ENCODE results near the gene NXPH1. TPM values are rescaled to one million over a fixed set of nuclear protein-coding genes. Genes with fewer than 3 reads are reported as not detected.

The NXPH1 gene
- total and polyA plus RNA-seq, 2 experiments from 2014 or later, result 0.45 to 3.0 TPM

DNA sequence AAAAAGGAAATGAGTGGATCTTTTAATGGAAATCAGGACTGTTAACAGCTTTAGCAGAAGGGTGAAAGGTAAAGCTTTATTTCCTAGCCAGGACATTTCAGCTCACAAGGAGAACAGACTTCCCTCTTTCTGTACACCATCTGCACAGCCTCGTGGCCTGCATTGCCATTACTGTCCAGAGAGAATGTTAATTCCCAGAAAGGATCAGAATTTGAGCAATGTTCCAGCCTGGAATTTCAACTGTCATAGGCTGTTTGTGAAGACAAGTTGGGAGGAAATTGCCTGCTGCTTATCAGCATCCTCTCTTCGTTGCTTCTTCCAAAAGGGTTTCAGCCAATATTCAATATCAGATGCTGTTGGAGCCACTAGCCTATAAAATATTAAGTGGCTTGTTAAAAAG, 22.0 kb downstream of the NXPH1 start:
- H3K27me3 Mint-ChIP-seq (ENCODE audit: insufficient read depth, low read depth, poor library complexity), result no peaks in the 10 kb centered on the region
- H3K27ac ChIP-seq (ENCODE audit: low read depth), result no peak overlapping the region
- H3K27me3 ChIP-seq (ENCODE audit: insufficient read depth), result no peaks in the 10 kb centered on the region
- no peaks in the 10 kb centered on the region for H3K9me2 ChIP-seq (ENCODE audit: insufficient read depth)
- no peaks in the 10 kb centered on the region for H3K79me2 ChIP-seq (replicated peaks; ENCODE audit: insufficient read depth)
- no peak overlapping the region for H3K4me3 Mint-ChIP-seq
- DNase-seq (ENCODE audit: low spot score), result no peak
- H3K36me3 ChIP-seq (ENCODE audit: insufficient read depth), result no peaks in the 10 kb centered on the region
- H3K36me3 Mint-ChIP-seq (ENCODE audit: low read depth), result no peaks in the 10 kb centered on the region; the same call in 2 of the 3 replicates
- H3K27ac Mint-ChIP-seq, result no peak overlapping the region
- ATAC-seq, result no peak
- H2AFZ ChIP-seq, result no peak overlapping the region
- no peak overlapping the region for H3K4me3 ChIP-seq
- no peaks in the 10 kb centered on the region for H3F3A ChIP-seq (replicated peaks; ENCODE audit: low read depth)
- no peaks in the 10 kb centered on the region; the same call in 1 of the 2 replicates for H3K4me1 ChIP-seq (ENCODE audit: insufficient read depth)
- H4K20me1 ChIP-seq (replicated peaks; ENCODE audit: insufficient read depth), result no peaks in the 10 kb centered on the region
- no peak overlapping the region for H3K4me2 ChIP-seq
- H3K4me1 Mint-ChIP-seq, result no peaks in the 10 kb centered on the region
- H3K9me3 Mint-ChIP-seq, result peaks cover 3% of the 10 kb centered on the region; the same call in 1 of the 3 replicates
- TF ChIP-seq JUNB (IDR thresholded peaks at IDR 0.05; ENCODE audit: unreplicated experiment) (no peak), EZH2 (IDR thresholded peaks at IDR 0.05; ENCODE audit: low read depth, unreplicated experiment) (no peak), EZH2phosphoT487 (IDR thresholded peaks at IDR 0.05; ENCODE audit: unreplicated experiment) (no peak), CREB1 (CRISPR knock-in tag; IDR thresholded peaks at IDR 0.05; ENCODE audit: low read depth) (no peak), NANOG (IDR thresholded peaks at IDR 0.05; ENCODE audit: borderline replicate concordance) (no peak), ZNF114 (CRISPR knock-in tag; IDR thresholded peaks at IDR 0.05) (no peak), POLR2AphosphoS5 (IDR thresholded peaks at IDR 0.05; ENCODE audit: low read depth) (no peak), ZNF331 (CRISPR knock-in tag; IDR thresholded peaks at IDR 0.05; ENCODE audit: low read depth) (no peak), STAT1 (IDR thresholded peaks at IDR 0.05; ENCODE audit: unreplicated experiment) (no peak)
- TF ChIP-seq, protein P1, sequence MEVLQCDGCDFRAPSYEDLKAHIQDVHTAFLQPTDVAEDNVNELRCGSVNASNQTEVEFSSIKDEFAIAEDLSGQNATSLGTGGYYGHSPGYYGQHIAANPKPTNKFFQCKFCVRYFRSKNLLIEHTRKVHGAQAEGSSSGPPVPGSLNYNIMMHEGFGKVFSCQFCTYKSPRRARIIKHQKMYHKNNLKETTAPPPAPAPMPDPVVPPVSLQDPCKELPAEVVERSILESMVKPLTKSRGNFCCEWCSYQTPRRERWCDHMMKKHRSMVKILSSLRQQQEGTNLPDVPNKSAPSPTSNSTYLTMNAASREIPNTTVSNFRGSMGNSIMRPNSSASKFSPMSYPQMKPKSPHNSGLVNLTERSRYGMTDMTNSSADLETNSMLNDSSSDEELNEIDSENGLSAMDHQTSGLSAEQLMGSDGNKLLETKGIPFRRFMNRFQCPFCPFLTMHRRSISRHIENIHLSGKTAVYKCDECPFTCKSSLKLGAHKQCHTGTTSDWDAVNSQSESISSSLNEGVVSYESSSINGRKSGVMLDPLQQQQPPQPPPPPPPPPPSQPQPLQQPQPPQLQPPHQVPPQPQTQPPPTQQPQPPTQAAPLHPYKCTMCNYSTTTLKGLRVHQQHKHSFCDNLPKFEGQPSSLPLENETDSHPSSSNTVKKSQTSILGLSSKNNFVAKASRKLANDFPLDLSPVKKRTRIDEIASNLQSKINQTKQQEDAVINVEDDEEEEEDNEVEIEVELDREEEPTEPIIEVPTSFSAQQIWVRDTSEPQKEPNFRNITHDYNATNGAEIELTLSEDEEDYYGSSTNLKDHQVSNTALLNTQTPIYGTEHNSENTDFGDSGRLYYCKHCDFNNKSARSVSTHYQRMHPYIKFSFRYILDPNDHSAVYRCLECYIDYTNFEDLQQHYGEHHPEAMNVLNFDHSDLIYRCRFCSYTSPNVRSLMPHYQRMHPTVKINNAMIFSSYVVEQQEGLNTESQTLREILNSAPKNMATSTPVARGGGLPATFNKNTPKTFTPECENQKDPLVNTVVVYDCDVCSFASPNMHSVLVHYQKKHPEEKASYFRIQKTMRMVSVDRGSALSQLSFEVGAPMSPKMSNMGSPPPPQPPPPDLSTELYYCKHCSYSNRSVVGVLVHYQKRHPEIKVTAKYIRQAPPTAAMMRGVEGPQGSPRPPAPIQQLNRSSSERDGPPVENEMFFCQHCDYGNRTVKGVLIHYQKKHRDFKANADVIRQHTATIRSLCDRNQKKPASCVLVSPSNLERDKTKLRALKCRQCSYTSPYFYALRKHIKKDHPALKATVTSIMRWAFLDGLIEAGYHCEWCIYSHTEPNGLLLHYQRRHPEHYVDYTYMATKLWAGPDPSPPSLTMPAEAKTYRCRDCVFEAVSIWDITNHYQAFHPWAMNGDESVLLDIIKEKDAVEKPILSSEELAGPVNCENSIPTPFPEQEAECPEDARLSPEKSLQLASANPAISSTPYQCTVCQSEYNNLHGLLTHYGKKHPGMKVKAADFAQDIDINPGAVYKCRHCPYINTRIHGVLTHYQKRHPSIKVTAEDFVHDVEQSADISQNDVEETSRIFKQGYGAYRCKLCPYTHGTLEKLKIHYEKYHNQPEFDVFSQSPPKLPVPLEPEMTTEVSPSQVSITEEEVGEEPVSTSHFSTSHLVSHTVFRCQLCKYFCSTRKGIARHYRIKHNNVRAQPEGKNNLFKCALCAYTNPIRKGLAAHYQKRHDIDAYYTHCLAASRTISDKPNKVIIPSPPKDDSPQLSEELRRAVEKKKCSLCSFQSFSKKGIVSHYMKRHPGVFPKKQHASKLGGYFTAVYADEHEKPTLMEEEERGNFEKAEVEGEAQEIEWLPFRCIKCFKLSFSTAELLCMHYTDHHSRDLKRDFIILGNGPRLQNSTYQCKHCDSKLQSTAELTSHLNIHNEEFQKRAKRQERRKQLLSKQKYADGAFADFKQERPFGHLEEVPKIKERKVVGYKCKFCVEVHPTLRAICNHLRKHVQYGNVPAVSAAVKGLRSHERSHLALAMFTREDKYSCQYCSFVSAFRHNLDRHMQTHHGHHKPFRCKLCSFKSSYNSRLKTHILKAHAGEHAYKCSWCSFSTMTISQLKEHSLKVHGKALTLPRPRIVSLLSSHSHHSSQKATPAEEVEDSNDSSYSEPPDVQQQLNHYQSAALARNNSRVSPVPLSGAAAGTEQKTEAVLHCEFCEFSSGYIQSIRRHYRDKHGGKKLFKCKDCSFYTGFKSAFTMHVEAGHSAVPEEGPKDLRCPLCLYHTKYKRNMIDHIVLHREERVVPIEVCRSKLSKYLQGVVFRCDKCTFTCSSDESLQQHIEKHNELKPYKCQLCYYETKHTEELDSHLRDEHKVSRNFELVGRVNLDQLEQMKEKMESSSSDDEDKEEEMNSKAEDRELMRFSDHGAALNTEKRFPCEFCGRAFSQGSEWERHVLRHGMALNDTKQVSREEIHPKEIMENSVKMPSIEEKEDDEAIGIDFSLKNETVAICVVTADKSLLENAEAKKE (CRISPR knock-in tag; IDR thresholded peaks at IDR 0.05), result no peak
- TF ChIP-seq, protein P2, sequence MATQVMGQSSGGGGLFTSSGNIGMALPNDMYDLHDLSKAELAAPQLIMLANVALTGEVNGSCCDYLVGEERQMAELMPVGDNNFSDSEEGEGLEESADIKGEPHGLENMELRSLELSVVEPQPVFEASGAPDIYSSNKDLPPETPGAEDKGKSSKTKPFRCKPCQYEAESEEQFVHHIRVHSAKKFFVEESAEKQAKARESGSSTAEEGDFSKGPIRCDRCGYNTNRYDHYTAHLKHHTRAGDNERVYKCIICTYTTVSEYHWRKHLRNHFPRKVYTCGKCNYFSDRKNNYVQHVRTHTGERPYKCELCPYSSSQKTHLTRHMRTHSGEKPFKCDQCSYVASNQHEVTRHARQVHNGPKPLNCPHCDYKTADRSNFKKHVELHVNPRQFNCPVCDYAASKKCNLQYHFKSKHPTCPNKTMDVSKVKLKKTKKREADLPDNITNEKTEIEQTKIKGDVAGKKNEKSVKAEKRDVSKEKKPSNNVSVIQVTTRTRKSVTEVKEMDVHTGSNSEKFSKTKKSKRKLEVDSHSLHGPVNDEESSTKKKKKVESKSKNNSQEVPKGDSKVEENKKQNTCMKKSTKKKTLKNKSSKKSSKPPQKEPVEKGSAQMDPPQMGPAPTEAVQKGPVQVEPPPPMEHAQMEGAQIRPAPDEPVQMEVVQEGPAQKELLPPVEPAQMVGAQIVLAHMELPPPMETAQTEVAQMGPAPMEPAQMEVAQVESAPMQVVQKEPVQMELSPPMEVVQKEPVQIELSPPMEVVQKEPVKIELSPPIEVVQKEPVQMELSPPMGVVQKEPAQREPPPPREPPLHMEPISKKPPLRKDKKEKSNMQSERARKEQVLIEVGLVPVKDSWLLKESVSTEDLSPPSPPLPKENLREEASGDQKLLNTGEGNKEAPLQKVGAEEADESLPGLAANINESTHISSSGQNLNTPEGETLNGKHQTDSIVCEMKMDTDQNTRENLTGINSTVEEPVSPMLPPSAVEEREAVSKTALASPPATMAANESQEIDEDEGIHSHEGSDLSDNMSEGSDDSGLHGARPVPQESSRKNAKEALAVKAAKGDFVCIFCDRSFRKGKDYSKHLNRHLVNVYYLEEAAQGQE (IDR thresholded peaks at IDR 0.05; ENCODE audit: unreplicated experiment), result no peak
- TF ChIP-seq, protein P3, sequence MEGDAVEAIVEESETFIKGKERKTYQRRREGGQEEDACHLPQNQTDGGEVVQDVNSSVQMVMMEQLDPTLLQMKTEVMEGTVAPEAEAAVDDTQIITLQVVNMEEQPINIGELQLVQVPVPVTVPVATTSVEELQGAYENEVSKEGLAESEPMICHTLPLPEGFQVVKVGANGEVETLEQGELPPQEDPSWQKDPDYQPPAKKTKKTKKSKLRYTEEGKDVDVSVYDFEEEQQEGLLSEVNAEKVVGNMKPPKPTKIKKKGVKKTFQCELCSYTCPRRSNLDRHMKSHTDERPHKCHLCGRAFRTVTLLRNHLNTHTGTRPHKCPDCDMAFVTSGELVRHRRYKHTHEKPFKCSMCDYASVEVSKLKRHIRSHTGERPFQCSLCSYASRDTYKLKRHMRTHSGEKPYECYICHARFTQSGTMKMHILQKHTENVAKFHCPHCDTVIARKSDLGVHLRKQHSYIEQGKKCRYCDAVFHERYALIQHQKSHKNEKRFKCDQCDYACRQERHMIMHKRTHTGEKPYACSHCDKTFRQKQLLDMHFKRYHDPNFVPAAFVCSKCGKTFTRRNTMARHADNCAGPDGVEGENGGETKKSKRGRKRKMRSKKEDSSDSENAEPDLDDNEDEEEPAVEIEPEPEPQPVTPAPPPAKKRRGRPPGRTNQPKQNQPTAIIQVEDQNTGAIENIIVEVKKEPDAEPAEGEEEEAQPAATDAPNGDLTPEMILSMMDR (conservative IDR thresholded peaks at IDR 0.05; ENCODE audit: low read depth in 2 of 2), result no peak
- TF ChIP-seq, protein P4, sequence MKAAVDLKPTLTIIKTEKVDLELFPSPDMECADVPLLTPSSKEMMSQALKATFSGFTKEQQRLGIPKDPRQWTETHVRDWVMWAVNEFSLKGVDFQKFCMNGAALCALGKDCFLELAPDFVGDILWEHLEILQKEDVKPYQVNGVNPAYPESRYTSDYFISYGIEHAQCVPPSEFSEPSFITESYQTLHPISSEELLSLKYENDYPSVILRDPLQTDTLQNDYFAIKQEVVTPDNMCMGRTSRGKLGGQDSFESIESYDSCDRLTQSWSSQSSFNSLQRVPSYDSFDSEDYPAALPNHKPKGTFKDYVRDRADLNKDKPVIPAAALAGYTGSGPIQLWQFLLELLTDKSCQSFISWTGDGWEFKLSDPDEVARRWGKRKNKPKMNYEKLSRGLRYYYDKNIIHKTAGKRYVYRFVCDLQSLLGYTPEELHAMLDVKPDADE (IDR thresholded peaks at IDR 0.05), result no peak
